GM12892 (cell line): ENCODE measurements around the gene CEP55. TPM values are rescaled to one million over a fixed set of nuclear protein-coding genes. Genes with fewer than 3 reads are reported as not detected.

ENCODE experiments used
- DNase-seq: peaks from one replicate; pipeline ENCODE4 v3.0.0; 2011; ENCODE audit not compliant: insufficient read length
- FAIRE-seq: peaks from 2 replicates; lab custom pipeline; 2011; peaks lifted over from hg19 to GRCh38; lab: Jason Lieb, UNC
- POLR2A ChIP-seq: IDR thresholded peaks from 2 replicates; pipeline ENCODE4 v1.6.1; 2011; ENCODE audit warnings: low read depth, low read length, control low read depth
- POLR2AphosphoS5 ChIP-seq: IDR thresholded peaks from 2 replicates; pipeline ENCODE4 v1.6.1; 2011; ENCODE audit warnings: low read depth, low read length, control low read depth
- TAF1 ChIP-seq: IDR thresholded peaks from 2 replicates; pipeline ENCODE4 v1.6.1; 2011; ENCODE audit warnings: low read depth, mild to moderate bottlenecking, control low read depth, low read length, borderline replicate concordance
- polyA plus RNA-seq: library from polyadenylated mRNA; unstranded; fragments of >200 nt; gene quantifications from one replicate; pipeline ENCODE4 v1.2.1, GENCODE V29; 2012; ENCODE audit warnings: missing spikeins, inconsistent platforms; ENCODE audit not compliant: missing spikeins

The CEP55 gene
- polyA plus RNA-seq: 26.9 TPM

- FAIRE-seq (peak; percentile 98), DNase-seq (peak; percentile 75)
- TF ChIP-seq POLR2A (peak; percentile 76; the same call in 1 of the 2 replicates), POLR2AphosphoS5 (peak; percentile 65; the same call in 1 of the 2 replicates), TAF1 (peak; percentile 69)
These were observed at the start of gene CEP55 for GRCh38 chr10:93496322-93497041. Gene CEP55, plus strand, starts transcription at chr10:93496612. Its CDS starts 3,440 bp downstream, at chr10:93500052.

DNA sequence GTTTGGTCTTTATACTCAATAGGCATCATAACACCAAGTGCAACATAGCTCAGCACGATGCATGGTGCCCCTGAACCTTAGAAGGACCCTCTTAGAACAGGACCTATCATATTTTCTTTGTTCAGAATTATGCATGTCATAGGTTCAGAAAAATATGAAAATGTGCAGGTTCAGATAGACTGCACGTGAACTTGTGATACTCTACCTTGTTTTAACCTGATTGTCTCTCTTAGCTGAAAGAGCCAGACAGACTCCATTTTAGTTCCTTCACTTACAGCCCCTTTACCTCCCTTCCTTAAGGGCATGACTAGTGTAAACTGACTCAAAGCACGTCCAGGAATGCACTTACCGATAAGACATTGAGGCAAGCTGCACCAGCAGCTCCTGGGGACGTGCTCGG lies 49.4 kb upstream of the CEP55 start:
- DNase-seq (no peak), FAIRE-seq (no peak)
- TF ChIP-seq POLR2A (no peak), POLR2AphosphoS5 (no peak), TAF1 (no peak)

GRCh38 chr10:93447970-93448369 lies 48.4 kb upstream of the CEP55 start:
- DNase-seq (no peak), FAIRE-seq (no peak)
- TF ChIP-seq TAF1: no peak
- no peak for TF ChIP-seq POLR2A

- FAIRE-seq (no peak), DNase-seq (no peak)
- TF ChIP-seq TAF1 (no peak), POLR2A (no peak), POLR2AphosphoS5 (no peak)
These were observed 45.0 kb upstream of the CEP55 start for GRCh38 chr10:93451244-93451947.

DNA sequence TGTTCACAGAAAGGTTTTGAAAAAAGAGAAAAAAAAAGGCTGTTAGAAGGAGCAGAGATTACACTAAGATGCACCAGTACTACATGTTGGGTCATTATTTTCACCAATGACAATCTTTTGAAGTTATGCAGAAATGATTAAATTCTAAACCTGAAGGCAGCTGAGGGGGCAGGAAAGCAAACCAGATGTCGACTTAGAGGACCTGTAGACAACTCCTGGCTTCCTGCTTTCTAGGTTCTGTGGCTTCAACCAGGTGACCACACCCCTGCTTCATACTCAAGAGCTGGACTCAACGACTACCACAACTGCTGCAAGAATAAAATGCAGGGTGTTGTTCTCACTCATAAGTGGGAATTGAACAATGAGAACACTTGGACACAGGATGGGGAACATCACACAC lies 44.3 kb upstream of the CEP55 start:
- FAIRE-seq (no peak), DNase-seq (no peak)
- TF ChIP-seq POLR2A (no peak), TAF1 (no peak), POLR2AphosphoS5 (no peak)

DNA sequence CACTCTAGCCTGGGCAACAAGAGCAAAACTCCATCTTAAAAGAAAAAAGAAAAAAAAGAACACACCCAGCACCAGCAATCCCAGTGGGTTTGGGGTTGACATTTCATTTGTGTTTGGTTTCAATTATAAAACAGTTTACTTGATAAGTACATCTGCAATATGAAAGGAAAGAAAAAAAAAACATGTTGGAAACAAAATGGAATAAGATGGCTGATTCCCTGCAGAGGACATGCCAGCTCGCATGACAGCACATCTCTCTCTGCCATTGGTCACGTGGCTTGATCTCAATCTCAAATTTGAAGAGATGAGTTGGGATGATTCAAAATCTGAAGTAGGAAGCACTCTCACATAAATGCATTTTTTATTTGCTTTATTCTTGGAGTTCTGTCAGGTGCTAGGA lies 42.3 kb upstream of the CEP55 start:
- no peak for DNase-seq
- TF ChIP-seq POLR2A (no peak), TAF1 (no peak), POLR2AphosphoS5 (no peak)
- no peak for FAIRE-seq

- DNase-seq (no peak), FAIRE-seq (no peak)
- no peak for TF ChIP-seq POLR2AphosphoS5
- TF ChIP-seq POLR2A: no peak
These were observed 41.7 kb upstream of the CEP55 start for GRCh38 chr10:93454736-93455135.

DNA sequence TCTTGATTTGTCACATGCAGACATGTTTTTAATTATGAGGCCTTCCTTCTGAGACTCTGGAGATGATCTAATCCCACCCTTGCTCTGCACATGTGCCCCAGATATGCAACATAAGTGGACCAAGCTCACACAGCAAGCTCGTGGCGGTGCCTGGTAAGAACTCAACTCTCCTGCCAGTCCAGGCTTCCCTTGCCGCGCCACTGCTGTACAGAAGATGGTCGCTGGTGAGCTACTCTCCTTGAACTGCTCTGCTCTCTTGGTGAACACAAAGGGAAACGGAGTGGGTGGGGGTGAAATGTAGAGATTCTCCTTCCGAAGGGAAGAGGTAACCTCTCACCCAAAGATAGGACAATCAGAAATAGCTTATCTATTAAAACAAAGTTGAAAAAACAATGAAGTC lies 39.9 kb upstream of the CEP55 start:
- FAIRE-seq (no peak), DNase-seq (no peak)
- TF ChIP-seq TAF1: no peak
- TF ChIP-seq POLR2A: no peak
- TF ChIP-seq POLR2AphosphoS5: no peak

GRCh38 chr10:93457511-93457910 lies 38.9 kb upstream of the CEP55 start:
- DNase-seq: no peak
- no peak for FAIRE-seq
- TF ChIP-seq POLR2AphosphoS5 (no peak), POLR2A (no peak), TAF1 (no peak)

- FAIRE-seq: no peak
- TF ChIP-seq POLR2AphosphoS5 (no peak), POLR2A (no peak), TAF1 (no peak)
- no peak for DNase-seq
These were observed 37.6 kb upstream of the CEP55 start for GRCh38 chr10:93458821-93459257.

DNA sequence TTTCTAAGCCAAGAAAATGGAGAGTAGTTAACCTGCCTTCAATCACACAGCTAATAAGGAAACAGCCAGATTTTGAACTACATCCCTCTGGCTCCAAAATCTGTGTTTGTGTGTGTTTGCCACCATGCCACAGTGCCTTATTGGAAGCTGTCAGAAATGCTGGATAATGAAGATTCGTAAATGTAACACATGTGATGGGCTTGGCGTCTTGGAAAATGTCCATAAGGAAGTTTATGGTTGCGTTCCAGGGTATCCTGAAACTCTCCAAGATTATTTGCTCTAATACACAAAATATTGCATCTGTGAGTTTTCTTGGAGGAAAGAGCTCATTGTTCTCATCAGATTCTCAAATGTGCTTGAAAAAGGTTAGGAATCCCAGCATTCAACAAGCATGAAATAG lies 36.9 kb upstream of the CEP55 start:
- TF ChIP-seq TAF1: no peak
- no peak for TF ChIP-seq POLR2A
- TF ChIP-seq POLR2AphosphoS5: no peak
- FAIRE-seq: no peak
- DNase-seq: no peak
